ENCODE measurements around the gene SSC5D. TPM values are rescaled to one million over a fixed set of nuclear protein-coding genes. Genes with fewer than 3 reads are reported as not detected.
"Not testable (repeated sequence)": the region's sequence is repeated elsewhere in the genome, so short reads cannot be mapped to it uniquely, and the experiment has no call there.

Gene SSC5D
- total RNA-seq, 2 experiments from 2014 or later, result 0.67 to 0.70 TPM

DNA sequence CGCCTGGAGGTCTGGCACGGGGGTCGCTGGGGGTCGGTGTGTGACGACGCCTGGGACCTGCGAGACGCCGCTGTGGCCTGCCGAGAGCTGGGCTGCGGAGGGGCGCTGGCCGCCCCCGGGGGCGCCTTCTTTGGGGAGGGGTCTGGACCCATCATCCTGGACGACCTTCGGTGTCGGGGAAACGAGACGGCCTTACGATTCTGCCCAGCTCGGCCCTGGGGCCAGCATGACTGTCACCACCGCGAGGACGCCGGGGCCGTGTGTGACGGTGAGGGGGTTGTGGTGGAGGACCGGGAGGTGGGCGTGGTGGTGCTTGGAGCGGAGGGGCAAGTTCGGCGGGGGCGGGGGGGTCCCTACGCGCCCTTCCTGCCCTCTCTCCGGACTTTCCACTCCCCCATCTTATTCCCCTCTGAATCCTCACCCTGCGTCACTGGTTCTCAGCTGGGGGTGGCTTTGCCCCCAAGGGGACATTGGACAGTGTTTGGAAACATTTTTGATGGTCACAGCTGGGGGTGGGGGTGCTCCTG is 5.5 kb downstream of the SSC5D start:
- TF ChIP-seq CTCF (IDR thresholded peaks at IDR 0.05), result no peak
- DNase-seq (no peak), ATAC-seq (no peak)
- intact Hi-C loops (cut with micrococcal nuclease), result no loop called here
- ChIA-PET POLR2A (interaction anchor here (1.9 kb wide), 1 partner anchor 8 kb away, joined by 8 read pairs; the partner anchor contains the start of gene NAT14), CTCF (interaction anchor here (2.5 to 3.4 kb wide), 2 partner anchors 10 to 26 kb away, joined by 8 to 17 read pairs; no protein-coding TSS in a partner anchor)
- Mint-ChIP-seq H3K4me3 (no peak overlapping the region), H3K27me3 (peaks cover 6% of the 10 kb centered on the region), H3K9me3 (no peaks in the 10 kb centered on the region), H3K36me3 (ENCODE audit: low read depth) (no peaks in the 10 kb centered on the region), H3K4me1 (ENCODE audit: low read depth) (peaks cover 2% of the 10 kb centered on the region), H3K27ac (no peak overlapping the region)

DNA sequence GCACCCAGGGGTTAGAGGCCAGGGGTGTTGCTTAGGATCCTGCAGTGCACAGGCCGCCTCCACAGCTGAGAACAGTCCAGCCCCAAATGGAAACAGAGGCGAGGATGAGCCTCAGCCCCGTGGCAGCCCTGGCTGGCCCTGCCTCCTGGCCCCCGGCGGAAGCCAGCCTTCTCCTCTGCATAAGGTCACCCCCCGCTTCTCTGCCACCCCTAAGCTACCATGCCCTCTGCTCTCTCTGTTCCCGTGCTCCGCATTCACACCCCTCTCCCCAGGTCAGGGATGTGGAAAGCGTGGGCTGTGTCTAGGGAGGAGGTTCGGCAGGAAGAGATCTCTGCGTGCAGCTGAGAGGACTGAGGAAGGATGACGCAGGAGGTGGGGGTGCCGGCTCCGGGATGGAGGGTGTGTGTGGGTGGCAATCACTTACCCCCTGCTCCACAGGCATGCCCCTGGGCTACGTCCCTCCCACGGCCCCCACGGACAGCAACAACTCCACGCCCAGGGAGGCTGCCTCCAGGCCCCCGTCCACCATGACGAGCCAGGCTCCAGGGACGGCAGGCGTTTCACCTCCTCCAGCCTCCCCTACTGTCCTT is 6.0 kb downstream of the SSC5D start:
- Mint-ChIP-seq H3K36me3 (ENCODE audit: low read depth) (no peaks in the 10 kb centered on the region), H3K27ac (no peak overlapping the region), H3K9me3 (no peaks in the 10 kb centered on the region), H3K4me3 (peak overlapping the region; percentile 50), H3K27me3 (peaks cover 6% of the 10 kb centered on the region), H3K4me1 (ENCODE audit: low read depth) (peaks cover 2% of the 10 kb centered on the region)
- DNase-seq (peak; percentile 34), ATAC-seq (peak; percentile 60)
- POLR2A ChIA-PET, result interaction anchor here (1.2 to 1.9 kb wide), 2 partner anchors 9 to 11 kb away, joined by 3 to 8 read pairs; partner anchors contain the start of gene NAT14
- no peak for TF ChIP-seq CTCF (IDR thresholded peaks at IDR 0.05)
- CTCF ChIA-PET, result interaction anchor here (2.5 to 3.4 kb wide), 2 partner anchors 9 to 26 kb away, joined by 8 to 17 read pairs; no protein-coding TSS in a partner anchor
- intact Hi-C loops (cut with micrococcal nuclease), result no loop called here

- Mint-ChIP-seq H3K4me3 (no peak overlapping the region), H3K4me1 (ENCODE audit: low read depth) (peaks cover 2% of the 10 kb centered on the region), H3K27ac (no peak overlapping the region), H3K9me3 (no peaks in the 10 kb centered on the region), H3K27me3 (peaks cover 6% of the 10 kb centered on the region), H3K36me3 (ENCODE audit: low read depth) (no peaks in the 10 kb centered on the region)
- ChIA-PET POLR2A (interaction anchor here (1.9 kb wide), 1 partner anchor 10 kb away, joined by 8 read pairs; the partner anchor contains the start of gene NAT14), CTCF (interaction anchor here (1.4 to 3.4 kb wide), 3 partner anchors 8 to 29 kb away, joined by 3 to 17 read pairs (median 8); no protein-coding TSS in a partner anchor)
- no peak for TF ChIP-seq CTCF (IDR thresholded peaks at IDR 0.05)
- DNase-seq (no peak), ATAC-seq (no peak)
- intact Hi-C loops (cut with micrococcal nuclease), result no loop called here
Observed at GRCh38 chr19:55495646-55496349, 7.6 kb downstream of the SSC5D start.

- CTCF ChIA-PET, result interaction anchor here (1.4 kb wide), 1 partner anchor 30 kb away, joined by 3 read pairs; no protein-coding TSS in a partner anchor
- H3K9me3 Mint-ChIP-seq; DNase-seq; H3K27ac Mint-ChIP-seq; H3K4me1 Mint-ChIP-seq (ENCODE audit: low read depth); H3K4me3 Mint-ChIP-seq; H3K27me3 Mint-ChIP-seq; H3K36me3 Mint-ChIP-seq (ENCODE audit: low read depth); POLR2A ChIA-PET; intact Hi-C loops (cut with micrococcal nuclease); ATAC-seq: not testable (repeated sequence)
Observed at GRCh38 chr19:55496820-55497219, 8.6 kb downstream of the SSC5D start.

DNA sequence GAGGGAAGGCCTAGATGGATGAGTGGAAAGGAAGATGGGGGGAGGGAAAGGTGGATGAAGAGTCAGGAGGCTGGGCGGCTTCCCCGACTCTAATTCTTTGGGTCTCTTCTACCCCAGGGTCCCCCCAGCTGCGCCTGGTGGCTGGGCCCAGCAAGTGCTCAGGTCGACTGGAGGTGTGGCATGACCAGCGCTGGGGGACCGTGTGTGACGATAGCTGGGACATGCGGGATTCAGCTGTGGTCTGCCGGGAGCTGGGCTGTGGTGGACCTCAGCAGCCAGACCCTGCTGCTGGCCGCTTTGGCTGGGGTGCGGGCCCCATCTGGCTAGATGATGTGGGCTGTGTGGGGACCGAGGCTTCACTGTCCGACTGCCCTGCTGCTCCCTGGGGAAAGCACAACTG is 9.5 kb downstream of the SSC5D start:
- TF ChIP-seq CTCF (IDR thresholded peaks at IDR 0.05), result no peak
- Mint-ChIP-seq H3K4me3 (no peak overlapping the region), H3K27me3 (peaks cover 4% of the 10 kb centered on the region), H3K36me3 (ENCODE audit: low read depth) (no peaks in the 10 kb centered on the region), H3K4me1 (ENCODE audit: low read depth) (peaks cover 12% of the 10 kb centered on the region), H3K9me3 (no peaks in the 10 kb centered on the region), H3K27ac (no peak overlapping the region)
- ChIA-PET POLR2A (interaction anchor here (0.6 to 1.2 kb wide), 2 partner anchors 12 to 644 kb away, joined by 3 read pairs; no protein-coding TSS in a partner anchor), CTCF (interaction anchor here (1.5 kb wide), 1 partner anchor 30 kb away, joined by 6 read pairs; no protein-coding TSS in a partner anchor)
- ATAC-seq (no peak), DNase-seq (no peak)
- intact Hi-C loops (cut with micrococcal nuclease), result no loop called here

Measured in activated CD8-positive, alpha-beta T cell treated with anti-CD3 and anti-CD28 coated beads for 36 hours (primary cell).